ENCODE measurements around the gene TRIOBP.

DNA sequence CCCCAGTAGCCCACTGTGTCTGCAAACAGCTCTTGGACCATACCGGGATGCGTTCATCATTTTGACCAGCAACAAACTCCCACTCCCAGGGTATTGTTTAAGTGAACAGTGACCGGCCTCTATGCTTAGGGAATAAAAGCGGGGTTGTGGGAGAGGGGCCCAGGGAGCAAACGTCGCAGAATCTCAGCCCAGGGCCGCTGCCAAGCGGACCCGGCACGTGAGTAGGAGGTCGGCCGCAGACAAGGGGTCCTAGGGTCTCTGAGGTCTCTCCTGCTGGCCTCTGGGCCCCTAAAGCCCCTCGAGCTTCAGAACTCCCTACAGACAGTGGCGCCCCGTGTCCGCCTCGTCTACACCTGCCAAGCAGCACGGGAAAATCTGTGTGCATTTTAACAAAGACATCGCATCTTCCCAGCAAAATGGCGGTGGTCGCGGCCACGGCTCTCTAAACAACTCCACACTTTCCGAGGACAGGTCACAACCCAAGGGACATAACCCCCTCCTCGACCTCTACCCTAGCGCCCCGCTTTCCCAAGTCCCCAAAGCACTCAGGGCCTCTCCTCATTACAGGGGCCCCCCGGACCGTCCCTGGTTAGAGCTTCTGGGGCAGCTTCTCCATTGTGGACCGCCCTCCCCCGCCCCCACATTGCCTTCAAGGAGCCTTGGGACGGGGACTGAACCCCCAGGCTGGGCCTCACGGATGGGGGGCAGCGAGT, 106.9 kb downstream of the TRIOBP start:
- TF ChIP-seq, protein P1, sequence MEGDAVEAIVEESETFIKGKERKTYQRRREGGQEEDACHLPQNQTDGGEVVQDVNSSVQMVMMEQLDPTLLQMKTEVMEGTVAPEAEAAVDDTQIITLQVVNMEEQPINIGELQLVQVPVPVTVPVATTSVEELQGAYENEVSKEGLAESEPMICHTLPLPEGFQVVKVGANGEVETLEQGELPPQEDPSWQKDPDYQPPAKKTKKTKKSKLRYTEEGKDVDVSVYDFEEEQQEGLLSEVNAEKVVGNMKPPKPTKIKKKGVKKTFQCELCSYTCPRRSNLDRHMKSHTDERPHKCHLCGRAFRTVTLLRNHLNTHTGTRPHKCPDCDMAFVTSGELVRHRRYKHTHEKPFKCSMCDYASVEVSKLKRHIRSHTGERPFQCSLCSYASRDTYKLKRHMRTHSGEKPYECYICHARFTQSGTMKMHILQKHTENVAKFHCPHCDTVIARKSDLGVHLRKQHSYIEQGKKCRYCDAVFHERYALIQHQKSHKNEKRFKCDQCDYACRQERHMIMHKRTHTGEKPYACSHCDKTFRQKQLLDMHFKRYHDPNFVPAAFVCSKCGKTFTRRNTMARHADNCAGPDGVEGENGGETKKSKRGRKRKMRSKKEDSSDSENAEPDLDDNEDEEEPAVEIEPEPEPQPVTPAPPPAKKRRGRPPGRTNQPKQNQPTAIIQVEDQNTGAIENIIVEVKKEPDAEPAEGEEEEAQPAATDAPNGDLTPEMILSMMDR (conservative IDR thresholded peaks at IDR 0.05; ENCODE audit: low read depth, low read length) = no peak
- no peak for TF ChIP-seq EZH2 (IDR thresholded peaks at IDR 0.05; ENCODE audit: borderline replicate concordance, low read depth, low read length, poor library complexity, severe bottlenecking)
